H9 (cell line): Measurements from ENCODE around the gene EXOC6. TPM values are rescaled to one million over a fixed set of nuclear protein-coding genes. Genes with fewer than 3 reads are reported as not detected.

ENCODE experiments used
- DNase-seq: peaks from one replicate; pipeline ENCODE4 v3.0.0-alpha.2; 2017
- H2AFZ ChIP-seq: one replicate; pipeline ENCODE4 v1.6.1; 2013; ENCODE audit warnings: mild to moderate bottlenecking, low read length, control low read depth, moderate library complexity
- H2AK5ac ChIP-seq: 2 replicates; pipeline ENCODE4 v1.6.1; 2013; ENCODE audit warnings: low read length, control low read depth, mixed read lengths; ENCODE audit not compliant: insufficient read length
- H2BK120ac ChIP-seq: one replicate; pipeline ENCODE4 v1.6.1; 2013; ENCODE audit warnings: low read depth, mild to moderate bottlenecking, low read length, control low read depth, inconsistent platforms; ENCODE audit not compliant: poor library complexity, severe bottlenecking
- H2BK12ac ChIP-seq: 2 replicates; pipeline ENCODE4 v1.6.1; 2013; ENCODE audit warnings: low read length, control low read depth, mixed read lengths, low read depth; ENCODE audit not compliant: insufficient read length
- H2BK15ac ChIP-seq: 2 replicates; pipeline ENCODE4 v1.6.1; 2013; ENCODE audit warnings: low read depth, low read length, control low read depth
- H2BK20ac ChIP-seq: one replicate; pipeline ENCODE4 v1.6.1; 2013; ENCODE audit warnings: low read depth, mild to moderate bottlenecking, low read length, control low read depth, inconsistent platforms; ENCODE audit not compliant: poor library complexity, severe bottlenecking
- H2BK5ac ChIP-seq: 2 replicates; pipeline ENCODE4 v1.6.1; 2013; ENCODE audit warnings: low read length, control low read depth, mixed read lengths; ENCODE audit not compliant: insufficient read length
- H3K14ac ChIP-seq: 2 replicates; pipeline ENCODE4 v1.6.1; 2013; ENCODE audit warnings: low read length, control low read depth; ENCODE audit not compliant: insufficient read depth
- H3K18ac ChIP-seq: 2 replicates; pipeline ENCODE4 v1.6.1; 2013; ENCODE audit warnings: low read depth, mild to moderate bottlenecking, mixed read lengths, low read length, control low read depth; ENCODE audit not compliant: insufficient read length
- H3K23ac ChIP-seq: 2 replicates; pipeline ENCODE4 v1.6.1; 2013; ENCODE audit warnings: low read length, control low read depth, mixed read lengths, low read depth; ENCODE audit not compliant: insufficient read length
- H3K23me2 ChIP-seq: 2 replicates; pipeline ENCODE4 v1.6.1; 2013; ENCODE audit warnings: low read depth, mild to moderate bottlenecking, mixed read lengths, low read length, control low read depth; ENCODE audit not compliant: insufficient read length, poor library complexity, severe bottlenecking
- H3K27ac ChIP-seq: 2 replicates; pipeline ENCODE4 v1.5.1; 2013; ENCODE audit warnings: low read length, control low read depth, mixed read lengths, low read depth; ENCODE audit not compliant: insufficient read length
- H3K27me3 ChIP-seq: 2 replicates; pipeline ENCODE4 v1.6.1; 2013; ENCODE audit warnings: low read length, control low read depth, inconsistent platforms; ENCODE audit not compliant: insufficient read depth
- H3K4ac ChIP-seq: 2 replicates; pipeline ENCODE4 v1.6.1; 2013; ENCODE audit warnings: low read depth, mild to moderate bottlenecking, control low read depth, inconsistent platforms, low read length, moderate library complexity
- H3K4me1 ChIP-seq: 2 replicates; pipeline ENCODE4 v1.6.1; 2013; ENCODE audit warnings: low read length, control low read depth, inconsistent platforms; ENCODE audit not compliant: insufficient read depth
- H3K4me2 ChIP-seq: 2 replicates; pipeline ENCODE4 v1.6.1; 2013; ENCODE audit warnings: low read length, control low read depth, mixed read lengths; ENCODE audit not compliant: insufficient read length, insufficient read depth
- H3K56ac ChIP-seq: 2 replicates; pipeline ENCODE4 v1.6.1; 2013; ENCODE audit warnings: low read depth, mild to moderate bottlenecking, mixed read lengths, low read length, control low read depth; ENCODE audit not compliant: insufficient read length
- H3K79me1 ChIP-seq: 2 replicates; pipeline ENCODE4 v1.6.1; 2013; ENCODE audit warnings: low read depth, mild to moderate bottlenecking, moderate library complexity, low read length, control low read depth, inconsistent platforms; ENCODE audit not compliant: insufficient read depth, poor library complexity, severe bottlenecking
- H3K79me2 ChIP-seq: 2 replicates; pipeline ENCODE4 v1.6.1; 2013; ENCODE audit warnings: low read length, control low read depth, inconsistent platforms; ENCODE audit not compliant: insufficient read depth
- H3K9ac ChIP-seq: 2 replicates; pipeline ENCODE4 v1.6.1; 2013; ENCODE audit warnings: low read length, control low read depth, mixed read lengths; ENCODE audit not compliant: insufficient read length; ENCODE audit errors: extremely low read depth
- H3K9me3 ChIP-seq: one replicate; pipeline ENCODE4 v1.6.1; 2013; ENCODE audit warnings: low read depth, low read length, inconsistent platforms; ENCODE audit not compliant: control insufficient read depth
- H3T11ph ChIP-seq: one replicate; pipeline ENCODE4 v1.6.1; 2013; ENCODE audit warnings: mild to moderate bottlenecking, low read length, control low read depth, inconsistent platforms
- H4K20me1 ChIP-seq: one replicate; pipeline ENCODE4 v1.6.1; 2013; ENCODE audit not compliant: control insufficient read depth, insufficient read length, insufficient read depth
- H4K5ac ChIP-seq: 2 replicates; pipeline ENCODE4 v1.6.1; 2013; ENCODE audit warnings: low read depth, mild to moderate bottlenecking, mixed read lengths, low read length, control low read depth; ENCODE audit not compliant: insufficient read length
- H4K8ac ChIP-seq: replicated peaks from 2 replicates; pipeline ENCODE4 v1.6.1; 2013; ENCODE audit warnings: low read length, control low read depth, mixed read lengths, low read depth; ENCODE audit not compliant: insufficient read length
- H4K91ac ChIP-seq: 2 replicates; pipeline ENCODE4 v1.6.1; 2013; ENCODE audit warnings: low read depth, mild to moderate bottlenecking, moderate library complexity, mixed read lengths, low read length, control low read depth; ENCODE audit not compliant: insufficient read length
- H3K27ac Mint-ChIP-seq, 3 experiments: 2 replicates in 2 of 3; 3 replicates in 1 of 3; pipeline ENCODE4 v1.8.0; 2020 to 2021; ENCODE audit warnings: mixed read lengths in 3 of 3, mild to moderate bottlenecking in 1 of 3, moderate library complexity in 1 of 3
- H3K27me3 Mint-ChIP-seq: 2 replicates; pipeline ENCODE4 v1.8.0; 2021; ENCODE audit warnings: low read depth, mild to moderate bottlenecking, moderate library complexity, mixed read lengths
- H3K36me3 Mint-ChIP-seq, 3 experiments: 2 replicates in 2 of 3; 3 replicates in 1 of 3; pipeline ENCODE4 v1.8.0; 2020 to 2021; ENCODE audit warnings: low read depth in 3 of 3, mixed read lengths in 3 of 3; ENCODE audit not compliant: insufficient read depth in 1 of 3
- H3K4me1 Mint-ChIP-seq, 2 experiments: 2 replicates each; pipeline ENCODE4 v1.8.0; 2020; ENCODE audit warnings: mixed read lengths in 2 of 2
- H3K4me3 Mint-ChIP-seq, 2 experiments: 2 replicates in 1 of 2; 3 replicates in 1 of 2; pipeline ENCODE4 v1.8.0; 2020 to 2021; ENCODE audit warnings: mild to moderate bottlenecking in 2 of 2, mixed read lengths in 2 of 2, moderate library complexity in 1 of 2
- H3K9me3 Mint-ChIP-seq, 2 experiments: 2 replicates in 1 of 2; 3 replicates in 1 of 2; pipeline ENCODE4 v1.8.0; 2020; ENCODE audit warnings: mild to moderate bottlenecking in 2 of 2, mixed read lengths in 2 of 2, moderate library complexity in 1 of 2
- CTCF ChIP-seq: fragments of 200-600 bp; sonication (generic); conservative IDR thresholded peaks from 3 replicates; pipeline ENCODE4 v1.8.0; 2021; ENCODE audit warnings: antibody characterized with exemption, mild to moderate bottlenecking
- WGBS: extraction: QIAGEN DNeasy Blood & Tissue Kit; methylation state at CpG from one replicate; pipeline ENCODE4 v1.1.7; 2013; ENCODE audit warnings: missing lambda C conversion rate, low lambda C conversion rate, mixed read lengths; ENCODE audit not compliant: insufficient read length; ENCODE audit errors: extremely low coverage; 5-methylcytosine and 5-hydroxymethylcytosine counted together
- total RNA-seq: library from RNA; stranded (reverse); gene quantifications from 2 replicates; pipeline ENCODE4 v1.2.1, GENCODE V29; 2021

EXOC6 gene
- total RNA-seq, 1 experiment from 2014 or later = 9.0 TPM

- no peak overlapping the region for H2BK5ac ChIP-seq
- no peak overlapping the region for H4K91ac ChIP-seq
- H3K14ac ChIP-seq = no peak overlapping the region
- H2BK12ac ChIP-seq = no peak overlapping the region
- H3K18ac ChIP-seq = no peak overlapping the region
- no peaks in the 10 kb centered on the region for H3K79me2 ChIP-seq
- peaks cover 4 to 11% of the 10 kb centered on the region in 2 experiments; a peak in 3 of 5 replicates for H3K9me3 Mint-ChIP-seq
- H4K5ac ChIP-seq = no peak overlapping the region
- no peak overlapping the region for H3T11ph ChIP-seq
- H2BK20ac ChIP-seq = no peak overlapping the region
- no peaks in the 10 kb centered on the region for H3K79me1 ChIP-seq
- no peaks in the 10 kb centered on the region for H3K9me3 ChIP-seq
- H3K4me1 ChIP-seq = no peaks in the 10 kb centered on the region
- no peaks in the 10 kb centered on the region for H3K27me3 Mint-ChIP-seq
- no peak overlapping the region for H2BK120ac ChIP-seq
- no peak for DNase-seq
- TF ChIP-seq CTCF = no peak
- no peak overlapping the region for H3K4me2 ChIP-seq
- no peak overlapping the region for H2BK15ac ChIP-seq
- no peak overlapping the region for H3K9ac ChIP-seq
- no peaks in the 10 kb centered on the region for H3K27me3 ChIP-seq
- peaks cover 0 to 17% (median 5%) of the 10 kb centered on the region in 3 experiments; a peak in 4 of 7 replicates for H3K36me3 Mint-ChIP-seq
- H4K20me1 ChIP-seq = no peaks in the 10 kb centered on the region
- whole genome bisulfite sequencing = no CpG with 5 or more reads among the region's 2 CpGs
- no peak overlapping the region for H3K4me3 Mint-ChIP-seq
- peaks cover 10 to 14% of the 10 kb centered on the region in 2 experiments for H3K4me1 Mint-ChIP-seq
- no peak overlapping the region for H4K8ac ChIP-seq
- no peaks in the 10 kb centered on the region for H3K23me2 ChIP-seq
- H3K27ac Mint-ChIP-seq = no peak overlapping the region
- no peak overlapping the region for H2AFZ ChIP-seq
- H3K23ac ChIP-seq = no peak overlapping the region
- no peak overlapping the region for H2AK5ac ChIP-seq
- no peak overlapping the region for H3K56ac ChIP-seq
- H3K27ac ChIP-seq = no peak overlapping the region
- H3K4ac ChIP-seq = no peak overlapping the region
These were observed 177.8 kb downstream of the EXOC6 start for GRCh38 chr10:93026072-93026471.
